Endodermal cell (in vitro differentiated cells): ENCODE data around the gene CAV3. TPM values are rescaled to one million over a fixed set of nuclear protein-coding genes. Genes with fewer than 3 reads are reported as not detected.

Experiments used
- DNase-seq: peaks from one replicate; pipeline ENCODE4 v3.0.0-alpha.2; 2017
- H3K27ac ChIP-seq: 2 replicates; pipeline ENCODE4 v1.5.1; 2013; ENCODE audit warnings: mild to moderate bottlenecking, low read depth, low read length, moderate library complexity
- H3K27me3 ChIP-seq: 2 replicates; pipeline ENCODE4 v1.6.1; 2013; ENCODE audit warnings: mild to moderate bottlenecking, low read length, moderate library complexity; ENCODE audit not compliant: insufficient read depth, control insufficient read depth, poor library complexity, severe bottlenecking
- H3K36me3 ChIP-seq: 2 replicates; pipeline ENCODE4 v1.7.0; 2013; ENCODE audit warnings: mild to moderate bottlenecking, low read length, moderate library complexity; ENCODE audit not compliant: control insufficient read depth, insufficient read depth
- H3K4me1 ChIP-seq: one replicate; pipeline ENCODE4 v1.7.0; 2013; ENCODE audit warnings: low read length; ENCODE audit not compliant: control insufficient read depth, insufficient read depth
- H3K4me3 ChIP-seq: 2 replicates; pipeline ENCODE4 v1.5.1; 2013; ENCODE audit warnings: mild to moderate bottlenecking, low read length, moderate library complexity
- H3K9ac ChIP-seq: 2 replicates; pipeline ENCODE4 v1.6.1; 2013; ENCODE audit warnings: mild to moderate bottlenecking, low read length, moderate library complexity; ENCODE audit not compliant: poor library complexity, severe bottlenecking; ENCODE audit errors: extremely low read depth
- H3K9me3 ChIP-seq: 2 replicates; pipeline ENCODE4 v1.6.1; 2013; ENCODE audit warnings: mild to moderate bottlenecking, low read length, moderate library complexity; ENCODE audit not compliant: control insufficient read depth
- H3K27ac Mint-ChIP-seq: 2 replicates; pipeline ENCODE4 v1.8.0; 2020; ENCODE audit warnings: mixed read lengths
- H3K27me3 Mint-ChIP-seq: 2 replicates; pipeline ENCODE4 v1.8.0; 2021; ENCODE audit warnings: mild to moderate bottlenecking, mixed read lengths; ENCODE audit not compliant: insufficient read depth
- H3K36me3 Mint-ChIP-seq: 2 replicates; pipeline ENCODE4 v1.8.0; 2020; ENCODE audit warnings: low read depth, mixed read lengths
- H3K4me1 Mint-ChIP-seq: 2 replicates; pipeline ENCODE4 v1.8.0; 2020; ENCODE audit warnings: mixed read lengths
- H3K4me3 Mint-ChIP-seq: 2 replicates; pipeline ENCODE4 v1.8.0; 2020; ENCODE audit warnings: mild to moderate bottlenecking, moderate library complexity, mixed read lengths
- H3K9me3 Mint-ChIP-seq: 2 replicates; pipeline ENCODE4 v1.8.0; 2020; ENCODE audit warnings: mild to moderate bottlenecking, mixed read lengths
- CTCF ChIP-seq: fragments of 200-600 bp; sonication (generic); conservative IDR thresholded peaks from 2 replicates; pipeline ENCODE4 v1.5.0; 2021; ENCODE audit warnings: antibody characterized with exemption, mild to moderate bottlenecking
- WGBS, 2 experiments: methylation state at CpG; one replicate each; pipeline versions ENCODE4 v1.1.5 to v1.1.7; 2013; ENCODE audit warnings: missing lambda C conversion rate in 2 of 2, mixed read lengths in 1 of 2; ENCODE audit not compliant: insufficient coverage in 1 of 2, insufficient read length in 1 of 2; 5-methylcytosine and 5-hydroxymethylcytosine counted together
- total RNA-seq, 2 donors: library from RNA; stranded (reverse); fragmentation: NEBNext Ultra II Directional in 1 of 2; extraction: Animal tissue kit (Norgen Biotek cat#: 25700) in 1 of 2; gene quantifications; 2 replicates in 1 of 2; 3 replicates in 1 of 2; pipeline ENCODE4 v1.2.1, GENCODE V29; 2021

Gene CAV3
- total RNA-seq, 2 donors from 2014 or later = not detected

GRCh38 chr3:8732413-8732812 lies 1.2 kb upstream of the CAV3 start:
- H3K4me3 ChIP-seq = no peak overlapping the region
- no peak overlapping the region for H3K27ac ChIP-seq
- no peaks in the 10 kb centered on the region for H3K36me3 ChIP-seq
- no peak overlapping the region for H3K27ac Mint-ChIP-seq
- no peaks in the 10 kb centered on the region for H3K36me3 Mint-ChIP-seq
- 74 to 77% methylated on average over 3 to 4 of the region's 4 CpGs for WGBS, 2 experiments
- H3K27me3 ChIP-seq = no peaks in the 10 kb centered on the region
- no peaks in the 10 kb centered on the region for H3K9me3 Mint-ChIP-seq
- DNase-seq = peak; percentile 67
- no peak for TF ChIP-seq CTCF
- no peak overlapping the region for H3K9ac ChIP-seq
- H3K4me1 Mint-ChIP-seq = peaks cover 7% of the 10 kb centered on the region
- no peaks in the 10 kb centered on the region for H3K4me1 ChIP-seq
- peaks cover 4% of the 10 kb centered on the region for H3K27me3 Mint-ChIP-seq
- no peak overlapping the region for H3K4me3 Mint-ChIP-seq
- no peaks in the 10 kb centered on the region for H3K9me3 ChIP-seq

- WGBS, 2 experiments = 87 to 90% methylated on average over 7 to 19 of the region's 19 CpGs
- Histone ChIP-seq H3K4me3 (no peak overlapping the region), H3K27ac (no peak overlapping the region), H3K27me3 (no peaks in the 10 kb centered on the region), H3K4me1 (no peaks in the 10 kb centered on the region), H3K36me3 (no peaks in the 10 kb centered on the region), H3K9me3 (no peaks in the 10 kb centered on the region), H3K9ac (no peak overlapping the region)
- TF ChIP-seq CTCF = no peak
- Mint-ChIP-seq H3K9me3 (no peaks in the 10 kb centered on the region), H3K4me3 (no peak overlapping the region), H3K27me3 (peaks cover 8% of the 10 kb centered on the region), H3K4me1 (peaks cover 7% of the 10 kb centered on the region), H3K27ac (no peak overlapping the region), H3K36me3 (no peaks in the 10 kb centered on the region)
- DNase-seq = no peak
These were observed 706 bp downstream of the CAV3 start for GRCh38 chr3:8734137-8734878.

- H3K4me1 Mint-ChIP-seq = peaks cover 7% of the 10 kb centered on the region
- no peaks in the 10 kb centered on the region for H3K9me3 Mint-ChIP-seq
- H3K27me3 Mint-ChIP-seq = peaks cover 7% of the 10 kb centered on the region
- Histone ChIP-seq H3K4me3 (no peak overlapping the region), H3K9me3 (no peaks in the 10 kb centered on the region), H3K27me3 (no peaks in the 10 kb centered on the region), H3K27ac (no peak overlapping the region), H3K4me1 (no peaks in the 10 kb centered on the region), H3K9ac (no peak overlapping the region), H3K36me3 (no peaks in the 10 kb centered on the region)
- 91% methylated on average over 1 of the region's 1 CpG; no CpG with 5 or more reads in 1 of the 2 experiments for WGBS, 2 experiments
- H3K36me3 Mint-ChIP-seq = no peaks in the 10 kb centered on the region
- TF ChIP-seq CTCF = no peak
- H3K27ac Mint-ChIP-seq = no peak overlapping the region
- no peak for DNase-seq
- no peak overlapping the region for H3K4me3 Mint-ChIP-seq
These were observed 1.3 kb downstream of the CAV3 start for GRCh38 chr3:8734908-8735307.
